ENCODE measurements around the gene ETS2. TPM values are rescaled to one million over a fixed set of nuclear protein-coding genes. Genes with fewer than 3 reads are reported as not detected.

ETS2 gene
- total RNA-seq, 1 donor from 2014 or later, result 40.3 TPM

GRCh38 chr21:38839328-38840286 is 33.9 kb downstream of the ETS2 start:
- Mint-ChIP-seq H3K4me1 (ENCODE audit: low read depth, unreplicated experiment) (peaks cover 22% of the 10 kb centered on the region), H3K27me3 (ENCODE audit: low read depth, unreplicated experiment) (peaks cover 1% of the 10 kb centered on the region), H3K36me3 (ENCODE audit: low read depth, unreplicated experiment) (peaks cover 2% of the 10 kb centered on the region), H3K4me3 (ENCODE audit: unreplicated experiment) (peak overlapping the region; percentile 66), H3K27ac (ENCODE audit: unreplicated experiment) (peak overlapping the region; percentile 81), H3K9me3 (ENCODE audit: unreplicated experiment) (peaks cover 5% of the 10 kb centered on the region)
- H3K27ac ChIP-seq (ENCODE audit: low read depth, low read length), result peak overlapping the region; percentile 91
- peak overlapping the region; percentile 66 for H3K4me2 ChIP-seq (ENCODE audit: low read length)
- H3K9ac ChIP-seq (ENCODE audit: low read length), result peak overlapping the region; percentile 53
- FAIRE-seq (peak; percentile 85), DNase-seq (ENCODE audit: low read depth) (peak; percentile 94)
- H4K20me1 ChIP-seq (ENCODE audit: insufficient read depth, low read length), result no peaks in the 10 kb centered on the region
- no peaks in the 10 kb centered on the region for H3K36me3 ChIP-seq (ENCODE audit: insufficient read depth, low read length)
- H2AFZ ChIP-seq (ENCODE audit: low read depth, low read length), result no peak overlapping the region
- H3K27me3 ChIP-seq (ENCODE audit: insufficient read depth, low read length), result no peaks in the 10 kb centered on the region
- H3K4me3 ChIP-seq (ENCODE audit: insufficient read depth, low read depth, low read length), result peak overlapping the region; percentile 1
- no peaks in the 10 kb centered on the region for H3K79me2 ChIP-seq (ENCODE audit: insufficient read depth, low read length)
- H3K4me1 ChIP-seq (ENCODE audit: insufficient read depth, low read length), result peaks cover 28% of the 10 kb centered on the region
- TF ChIP-seq EZH2 (IDR thresholded peaks at IDR 0.05; ENCODE audit: insufficient read depth, low read length), result no peak
- no peak for TF ChIP-seq CTCF (IDR thresholded peaks at IDR 0.05; ENCODE audit: insufficient read depth, low read depth, low read length)
- H3K9me3 ChIP-seq (ENCODE audit: insufficient read depth, low read depth, low read length), result peaks cover 4% of the 10 kb centered on the region

- FAIRE-seq (no peak), DNase-seq (ENCODE audit: low read depth) (no peak)
- TF ChIP-seq CTCF (IDR thresholded peaks at IDR 0.05; ENCODE audit: insufficient read depth, low read depth, low read length) (no peak), EZH2 (IDR thresholded peaks at IDR 0.05; ENCODE audit: insufficient read depth, low read length) (no peak)
- Histone ChIP-seq H2AFZ (ENCODE audit: low read depth, low read length) (no peak overlapping the region), H4K20me1 (ENCODE audit: insufficient read depth, low read length) (no peaks in the 10 kb centered on the region), H3K4me1 (ENCODE audit: insufficient read depth, low read length) (peaks cover 28% of the 10 kb centered on the region), H3K79me2 (ENCODE audit: insufficient read depth, low read length) (no peaks in the 10 kb centered on the region), H3K36me3 (ENCODE audit: insufficient read depth, low read length) (no peaks in the 10 kb centered on the region), H3K9ac (ENCODE audit: low read length) (no peak overlapping the region), H3K9me3 (ENCODE audit: insufficient read depth, low read depth, low read length) (peaks cover 4% of the 10 kb centered on the region), H3K4me3 (ENCODE audit: insufficient read depth, low read depth, low read length) (no peak overlapping the region), H3K4me2 (ENCODE audit: low read length) (peak overlapping the region; percentile 66), H3K27me3 (ENCODE audit: insufficient read depth, low read length) (no peaks in the 10 kb centered on the region), H3K27ac (ENCODE audit: low read depth, low read length) (peak overlapping the region; percentile 91)
- Mint-ChIP-seq H3K27me3 (ENCODE audit: low read depth, unreplicated experiment) (peaks cover 1% of the 10 kb centered on the region), H3K36me3 (ENCODE audit: low read depth, unreplicated experiment) (peaks cover 2% of the 10 kb centered on the region), H3K4me1 (ENCODE audit: low read depth, unreplicated experiment) (peaks cover 22% of the 10 kb centered on the region), H3K27ac (ENCODE audit: unreplicated experiment) (peak overlapping the region; percentile 81), H3K4me3 (ENCODE audit: unreplicated experiment) (no peak overlapping the region), H3K9me3 (ENCODE audit: unreplicated experiment) (peaks cover 5% of the 10 kb centered on the region)
Observed at GRCh38 chr21:38840456-38841300, 34.9 kb downstream of the ETS2 start.

All from astrocyte (in vitro differentiated cells and primary cell).